SK-N-SH (cell line): ENCODE data around the gene SOS2. TPM values are rescaled to one million over a fixed set of nuclear protein-coding genes. Genes with fewer than 3 reads are reported as not detected.

Experiments used
- CTCF ChIA-PET: fragments of 300-600, 350-600 bp; formaldehyde crosslinking; extraction: SDS; loops from one replicate; lab custom pipeline; 2021; lab: Yijun Ruan, JAX
- POLR2A ChIA-PET: fragments of 350-600 bp; sonication (Branson Sonifier 250); formaldehyde crosslinking; extraction: SDS; loops from one replicate; lab custom pipeline; 2020; ENCODE audit warnings: antibody characterized with exemption, inconsistent platforms; lab: Yijun Ruan, JAX
- DNase-seq: peaks from one replicate; pipeline ENCODE4 v3.0.0; 2012
- H2AFZ ChIP-seq: fragments of 200-600 bp; sonication (generic); 2 replicates; pipeline ENCODE4 v1.8.1; 2016; ENCODE audit warnings: antibody characterized with exemption, mild to moderate bottlenecking, low read depth
- H3F3A ChIP-seq: fragments of 200-600 bp; sonication (generic); replicated peaks from 2 replicates; pipeline ENCODE3; 2016; ENCODE audit warnings: antibody characterized with exemption, mild to moderate bottlenecking; ENCODE audit not compliant: insufficient read depth
- H3K27ac ChIP-seq, 2 experiments: fragments of 200-500 bp in 1 of 2; fragments of 200-600 bp in 1 of 2; sonication (Bioruptor generic) in 1 of 2; sonication (generic), shearing (Covaris generic) in 1 of 2; 2 replicates each; pipeline versions ENCODE4 v1.5.1 to v1.6.1; 2014 to 2016; ENCODE audit warnings: low read depth in 2 of 2, inconsistent platforms in 1 of 2, low read length in 1 of 2, mild to moderate bottlenecking in 1 of 2, mixed read lengths in 1 of 2
- H3K27me3 ChIP-seq: fragments of 200-600 bp; sonication (generic), shearing (Covaris generic); 2 replicates; pipeline ENCODE4 v1.6.1; 2016; ENCODE audit warnings: mixed run types; ENCODE audit not compliant: insufficient read depth
- H3K36me3 ChIP-seq, 2 experiments: fragments of 200-500 bp in 1 of 2; fragments of 200-600 bp in 1 of 2; sonication (Bioruptor generic) in 1 of 2; sonication (generic) in 1 of 2; replicated peaks in 1 of 2; 2 replicates each; pipeline versions ENCODE3 to v1.5.1; 2014 to 2016; ENCODE audit warnings: low read length in 1 of 2, mild to moderate bottlenecking in 1 of 2; ENCODE audit not compliant: insufficient read depth in 2 of 2, control insufficient read depth in 1 of 2
- H3K4me1 ChIP-seq, 2 experiments: fragments of 200-500 bp in 1 of 2; fragments of 200-600 bp in 1 of 2; sonication (Bioruptor generic) in 1 of 2; sonication (generic), shearing (Covaris generic) in 1 of 2; 2 replicates each; pipeline versions ENCODE4 v1.5.1 to v1.6.1; 2014 to 2016; ENCODE audit warnings: low read depth in 1 of 2, low read length in 1 of 2, mixed run types in 1 of 2; ENCODE audit not compliant: insufficient read depth in 2 of 2, control insufficient read depth in 1 of 2
- H3K4me2 ChIP-seq: fragments of 200-600 bp; sonication (generic), shearing (Covaris generic); 2 replicates; pipeline ENCODE4 v1.6.1; 2017; ENCODE audit warnings: mixed run types
- H3K4me3 ChIP-seq, 2 experiments: fragments of 200-500 bp in 1 of 2; fragments of 200-600 bp in 1 of 2; sonication (Bioruptor generic) in 1 of 2; sonication (generic), shearing (Covaris generic) in 1 of 2; 2 replicates each; pipeline versions ENCODE4 v1.5.1 to v1.8.1; 2014 to 2016; ENCODE audit warnings: low read depth in 2 of 2, inconsistent platforms in 1 of 2, low read length in 1 of 2, mild to moderate bottlenecking in 1 of 2, mixed read lengths in 1 of 2, moderate library complexity in 1 of 2
- H3K79me2 ChIP-seq: fragments of 200-600 bp; sonication (generic); 2 replicates; pipeline ENCODE4 v1.8.1; 2017; ENCODE audit warnings: mild to moderate bottlenecking; ENCODE audit not compliant: insufficient read depth
- H3K9ac ChIP-seq: fragments of 200-600 bp; sonication (generic); 2 replicates; pipeline ENCODE4 v1.6.1; 2017; ENCODE audit warnings: mixed run types
- H3K9me2 ChIP-seq: fragments of 200-600 bp; sonication (generic); 2 replicates; pipeline ENCODE4 v1.6.1; 2017; ENCODE audit warnings: mixed run types
- H3K9me3 ChIP-seq: fragments of 200-600 bp; sonication (generic); 2 replicates; pipeline ENCODE4 v1.6.1; 2017; ENCODE audit warnings: mixed run types, mild to moderate bottlenecking, moderate library complexity
- H4K20me1 ChIP-seq: fragments of 200-600 bp; sonication (generic); 2 replicates; pipeline ENCODE4 v1.6.1; 2017; ENCODE audit warnings: mild to moderate bottlenecking, mixed run types; ENCODE audit not compliant: insufficient read depth
- EP300 ChIP-seq, 2 experiments: IDR thresholded peaks; 2 replicates each; pipeline versions ENCODE4 v1.4.0 to v1.6.1; 2012; ENCODE audit warnings: borderline replicate concordance in 1 of 2, low read depth in 1 of 2, low read length in 1 of 2
- EZH2phosphoT487 ChIP-seq: fragments of 200-600 bp; sonication (generic); IDR thresholded peaks from 2 replicates; pipeline ENCODE4 v1.6.1; 2017; ENCODE audit warnings: low read depth, mixed run types, mild to moderate bottlenecking, antibody characterized with exemption, moderate library complexity, borderline replicate concordance
- FOSL2 ChIP-seq: IDR thresholded peaks from 2 replicates; pipeline ENCODE4 v1.4.0; 2012; ENCODE audit warnings: low read depth, mild to moderate bottlenecking, moderate library complexity, borderline replicate concordance
- FOXM1 ChIP-seq: IDR thresholded peaks from 2 replicates; pipeline ENCODE4 v1.4.0; 2012; ENCODE audit warnings: low read depth, mild to moderate bottlenecking
- GABPA ChIP-seq: IDR thresholded peaks from 2 replicates; pipeline ENCODE4 v1.4.0; 2012; ENCODE audit warnings: low read depth, mild to moderate bottlenecking
- GATA2 ChIP-seq: sonication (generic); formaldehyde crosslinking; IDR thresholded peaks from 2 replicates; pipeline ENCODE4 v1.5.0; 2020; ENCODE audit warnings: mild to moderate bottlenecking, missing genetic modification reagents
- JUND ChIP-seq: IDR thresholded peaks from 2 replicates; pipeline ENCODE4 v1.4.0; 2012
- MEF2A ChIP-seq: IDR thresholded peaks from 2 replicates; pipeline ENCODE4 v1.4.0; 2012; ENCODE audit warnings: low read depth, borderline replicate concordance
- MXI1 ChIP-seq: IDR thresholded peaks from 2 replicates; pipeline ENCODE4 v1.6.1; 2012; ENCODE audit warnings: mild to moderate bottlenecking, low read depth, low read length, improper control_type of control experiment
- RAD21 ChIP-seq: IDR thresholded peaks from 2 replicates; pipeline ENCODE4 v1.6.1; 2012; ENCODE audit warnings: mild to moderate bottlenecking, low read length
- RFX5 ChIP-seq: IDR thresholded peaks from 2 replicates; pipeline ENCODE4 v1.6.1; 2012; ENCODE audit warnings: mild to moderate bottlenecking, improper control_type of control experiment, low read length
- RXRA ChIP-seq: IDR thresholded peaks from 2 replicates; pipeline ENCODE4 v1.4.0; 2012; ENCODE audit warnings: low read depth, mild to moderate bottlenecking, borderline replicate concordance
- SIN3A ChIP-seq: IDR thresholded peaks from 2 replicates; pipeline ENCODE4 v1.6.1; 2012; ENCODE audit warnings: low read depth, mild to moderate bottlenecking, low read length, moderate library complexity, borderline replicate concordance
- SMC3 ChIP-seq: IDR thresholded peaks from 2 replicates; pipeline ENCODE4 v1.6.1; 2012; ENCODE audit warnings: low read depth, low read length, improper control_type of control experiment
- TAF1 ChIP-seq: IDR thresholded peaks from 2 replicates; pipeline ENCODE4 v1.6.1; 2012; ENCODE audit warnings: low read depth, mild to moderate bottlenecking, low read length, moderate library complexity, borderline replicate concordance
- YY1 ChIP-seq: IDR thresholded peaks from 2 replicates; pipeline ENCODE4 v1.4.0; 2012; ENCODE audit warnings: low read depth, mild to moderate bottlenecking
- WGBS: methylation state at CpG from one replicate; pipeline ENCODE4 v1.1.6; 2017; ENCODE audit warnings: low lambda C conversion rate; 5-methylcytosine and 5-hydroxymethylcytosine counted together
- polyA plus RNA-seq, 3 experiments: library from polyadenylated mRNA; depleted of rRNA; stranded (reverse); fragments of >200 nt; gene quantifications; 2 replicates each; pipeline ENCODE4 v1.2.3, GENCODE V29; 2012
- TF ChIP-seq, protein P1 (sequence below): IDR thresholded peaks from 2 replicates; pipeline ENCODE4 v1.4.0; 2012; ENCODE audit warnings: low read depth, borderline replicate concordance
- TF ChIP-seq, protein P2 (sequence below): fragments of 200-600 bp; sonication (generic); IDR thresholded peaks from 2 replicates; pipeline ENCODE4 v1.6.1; 2017; ENCODE audit warnings: antibody characterized with exemption, mild to moderate bottlenecking, moderate library complexity
- TF ChIP-seq, protein P3 (sequence below): IDR thresholded peaks from 2 replicates; pipeline ENCODE4; 2012

SOS2 gene
- polyA plus RNA-seq, 1 of the 3 experiments (the other 2 are of a cell fraction) = 6.2 TPM

DNA sequence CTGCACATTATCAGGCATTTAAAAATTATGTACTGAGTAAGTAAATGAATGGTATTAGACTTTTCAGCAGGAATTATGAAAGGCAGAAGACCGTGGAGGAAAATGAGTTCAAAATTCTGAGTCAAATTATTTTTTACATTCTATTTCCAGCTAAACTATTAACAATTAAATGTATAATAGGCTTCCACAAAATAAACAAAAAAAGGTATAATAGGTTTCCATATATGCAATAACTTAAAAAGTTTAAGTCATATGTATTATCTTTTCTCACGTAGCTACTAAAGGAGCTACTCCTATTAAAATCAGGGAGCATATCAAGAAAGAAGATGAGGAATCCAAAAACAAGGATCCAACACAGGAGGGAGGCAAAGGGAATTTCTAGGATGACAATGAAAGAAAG lies 103.6 kb downstream of the SOS2 start (continued):
- no peak for TF ChIP-seq RAD21
- no peak for TF ChIP-seq FOSL2

DNA sequence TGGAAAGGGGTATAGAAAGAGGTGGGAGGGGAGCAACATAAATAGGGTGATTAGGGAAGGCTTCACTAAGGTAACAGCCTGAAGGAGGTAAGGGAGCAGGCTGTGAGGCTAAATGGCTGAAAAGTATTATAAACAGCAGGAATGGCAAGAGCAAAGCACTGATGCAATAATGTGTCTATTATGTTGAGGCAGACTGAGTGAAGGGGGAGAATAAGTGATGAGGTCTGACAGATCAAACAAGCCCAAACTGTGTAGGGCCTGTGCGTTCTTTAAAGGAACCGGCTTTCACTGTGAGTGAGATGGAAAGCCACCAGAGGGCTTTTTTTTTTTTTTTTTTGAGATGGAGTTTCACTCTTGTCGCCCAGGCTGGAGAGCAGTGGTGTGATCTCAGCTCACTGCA lies 108.3 kb downstream of the SOS2 start:
- H3K27ac ChIP-seq = no peak overlapping the region
- H3K79me2 ChIP-seq = no peaks in the 10 kb centered on the region
- peaks cover 21% of the 10 kb centered on the region for H3F3A ChIP-seq
- H3K9me2 ChIP-seq = no peaks in the 10 kb centered on the region
- TF ChIP-seq RXRA = no peak
- TF ChIP-seq, protein P1, sequence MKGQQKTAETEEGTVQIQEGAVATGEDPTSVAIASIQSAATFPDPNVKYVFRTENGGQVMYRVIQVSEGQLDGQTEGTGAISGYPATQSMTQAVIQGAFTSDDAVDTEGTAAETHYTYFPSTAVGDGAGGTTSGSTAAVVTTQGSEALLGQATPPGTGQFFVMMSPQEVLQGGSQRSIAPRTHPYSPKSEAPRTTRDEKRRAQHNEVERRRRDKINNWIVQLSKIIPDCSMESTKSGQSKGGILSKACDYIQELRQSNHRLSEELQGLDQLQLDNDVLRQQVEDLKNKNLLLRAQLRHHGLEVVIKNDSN = no peak
- no peak for TF ChIP-seq TAF1
- TF ChIP-seq SIN3A = no peak
- no peak for TF ChIP-seq SMC3
- TF ChIP-seq EP300 (IDR thresholded peaks at IDR 0.05; ENCODE audit: borderline replicate concordance in 1 of 2, low read depth in 1 of 2, low read length in 1 of 2) = no peak
- TF ChIP-seq RFX5 = no peak
- no peak for TF ChIP-seq GABPA
- TF ChIP-seq, protein P2, sequence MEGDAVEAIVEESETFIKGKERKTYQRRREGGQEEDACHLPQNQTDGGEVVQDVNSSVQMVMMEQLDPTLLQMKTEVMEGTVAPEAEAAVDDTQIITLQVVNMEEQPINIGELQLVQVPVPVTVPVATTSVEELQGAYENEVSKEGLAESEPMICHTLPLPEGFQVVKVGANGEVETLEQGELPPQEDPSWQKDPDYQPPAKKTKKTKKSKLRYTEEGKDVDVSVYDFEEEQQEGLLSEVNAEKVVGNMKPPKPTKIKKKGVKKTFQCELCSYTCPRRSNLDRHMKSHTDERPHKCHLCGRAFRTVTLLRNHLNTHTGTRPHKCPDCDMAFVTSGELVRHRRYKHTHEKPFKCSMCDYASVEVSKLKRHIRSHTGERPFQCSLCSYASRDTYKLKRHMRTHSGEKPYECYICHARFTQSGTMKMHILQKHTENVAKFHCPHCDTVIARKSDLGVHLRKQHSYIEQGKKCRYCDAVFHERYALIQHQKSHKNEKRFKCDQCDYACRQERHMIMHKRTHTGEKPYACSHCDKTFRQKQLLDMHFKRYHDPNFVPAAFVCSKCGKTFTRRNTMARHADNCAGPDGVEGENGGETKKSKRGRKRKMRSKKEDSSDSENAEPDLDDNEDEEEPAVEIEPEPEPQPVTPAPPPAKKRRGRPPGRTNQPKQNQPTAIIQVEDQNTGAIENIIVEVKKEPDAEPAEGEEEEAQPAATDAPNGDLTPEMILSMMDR = no peak
- no peak for TF ChIP-seq MEF2A
- TF ChIP-seq YY1 = no peak
- TF ChIP-seq, protein P3, sequence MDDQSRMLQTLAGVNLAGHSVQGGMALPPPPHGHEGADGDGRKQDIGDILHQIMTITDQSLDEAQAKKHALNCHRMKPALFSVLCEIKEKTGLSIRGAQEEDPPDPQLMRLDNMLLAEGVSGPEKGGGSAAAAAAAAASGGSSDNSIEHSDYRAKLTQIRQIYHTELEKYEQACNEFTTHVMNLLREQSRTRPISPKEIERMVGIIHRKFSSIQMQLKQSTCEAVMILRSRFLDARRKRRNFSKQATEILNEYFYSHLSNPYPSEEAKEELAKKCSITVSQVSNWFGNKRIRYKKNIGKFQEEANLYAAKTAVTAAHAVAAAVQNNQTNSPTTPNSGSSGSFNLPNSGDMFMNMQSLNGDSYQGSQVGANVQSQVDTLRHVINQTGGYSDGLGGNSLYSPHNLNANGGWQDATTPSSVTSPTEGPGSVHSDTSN = no peak
- TF ChIP-seq GATA2 (CRISPR knock-in tag) = no peak
- TF ChIP-seq FOSL2 = no peak
- TF ChIP-seq MXI1 = no peak
- TF ChIP-seq FOXM1 = no peak
- no peak for TF ChIP-seq JUND
- no peak for TF ChIP-seq EZH2phosphoT487
- POLR2A ChIA-PET = no interaction called here
- no peak for DNase-seq
- H3K27me3 ChIP-seq = no peaks in the 10 kb centered on the region
- peaks cover 40 to 56% of the 10 kb centered on the region in 2 experiments for H3K36me3 ChIP-seq
- WGBS = 95% methylated on average over 3 of the region's 3 CpGs
- no peaks in the 10 kb centered on the region for H4K20me1 ChIP-seq
- no peak overlapping the region for H2AFZ ChIP-seq
- H3K9me3 ChIP-seq = no peaks in the 10 kb centered on the region
- H3K9ac ChIP-seq = no peak overlapping the region
- H3K4me3 ChIP-seq = no peak overlapping the region
- no peaks in the 10 kb centered on the region for H3K4me1 ChIP-seq
- CTCF ChIA-PET = interaction anchor here (1.3 kb wide), 1 partner anchor 261 kb away, joined by 3 read pairs; no protein-coding TSS in a partner anchor
- no peak overlapping the region for H3K4me2 ChIP-seq
